ENCODE results near the gene KHSRP. TPM values are rescaled to one million over a fixed set of nuclear protein-coding genes. Genes with fewer than 3 reads are reported as not detected.
A peak's percentile ranks its signal among the peaks of the same experiment; 100 is the strongest.

Gene KHSRP
- total and polyA plus RNA-seq, 8 donors: 173 to 333 (median 265) TPM

DNA sequence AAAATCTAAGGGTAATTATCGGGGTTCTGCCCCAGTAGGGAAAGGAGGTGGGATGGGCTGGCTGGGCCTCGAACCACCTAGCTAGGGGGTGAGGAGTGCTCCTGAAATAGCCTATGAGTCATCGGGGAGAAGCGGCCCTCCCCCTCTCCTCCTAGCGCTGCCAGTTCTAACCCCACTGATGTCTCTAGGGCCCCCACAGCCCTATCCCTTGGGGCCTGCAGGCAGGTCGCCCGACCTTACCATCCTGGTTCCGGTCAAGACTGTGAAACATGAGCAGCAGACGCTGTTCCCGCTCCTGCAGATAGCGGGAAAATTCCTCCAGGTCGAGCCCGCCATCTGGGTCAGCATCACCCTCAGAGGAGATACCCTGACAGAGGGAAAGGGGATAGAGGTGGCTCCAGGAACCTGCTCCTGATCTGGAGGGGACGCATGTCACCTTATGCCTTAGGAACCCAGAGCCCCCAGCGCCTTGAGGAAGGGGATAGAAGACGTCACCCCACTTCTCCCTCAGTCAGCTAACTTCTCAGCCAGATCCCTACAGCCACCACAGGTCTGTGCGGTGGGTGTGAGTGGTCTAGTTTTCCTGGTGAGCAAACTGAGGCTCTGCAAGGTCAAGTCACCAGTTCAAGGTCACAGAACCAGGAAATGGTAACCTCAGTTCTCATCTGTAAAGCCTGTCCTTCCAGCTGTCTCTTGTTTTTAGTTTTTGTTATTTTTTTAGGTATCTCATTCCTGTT is 33.5 kb upstream of the KHSRP start:
- intact Hi-C loops (cut with DNase I): no loop called here
- Histone ChIP-seq H3K4me3 (peak overlapping the region in 1 of 2 donors; percentile 62), H3K27me3 (peaks cover 0 to 25% of the 10 kb centered on the region in 2 donors), H3K27ac (no peak overlapping the region), H3K4me1 (peaks cover 0 to 18% of the 10 kb centered on the region in 2 donors), H3K9me3 (peaks cover 0 to 17% of the 10 kb centered on the region in 2 donors), H3K36me3 (peaks cover 0 to 25% of the 10 kb centered on the region in 2 donors)
- no peak for ATAC-seq
- TF ChIP-seq, protein P1, sequence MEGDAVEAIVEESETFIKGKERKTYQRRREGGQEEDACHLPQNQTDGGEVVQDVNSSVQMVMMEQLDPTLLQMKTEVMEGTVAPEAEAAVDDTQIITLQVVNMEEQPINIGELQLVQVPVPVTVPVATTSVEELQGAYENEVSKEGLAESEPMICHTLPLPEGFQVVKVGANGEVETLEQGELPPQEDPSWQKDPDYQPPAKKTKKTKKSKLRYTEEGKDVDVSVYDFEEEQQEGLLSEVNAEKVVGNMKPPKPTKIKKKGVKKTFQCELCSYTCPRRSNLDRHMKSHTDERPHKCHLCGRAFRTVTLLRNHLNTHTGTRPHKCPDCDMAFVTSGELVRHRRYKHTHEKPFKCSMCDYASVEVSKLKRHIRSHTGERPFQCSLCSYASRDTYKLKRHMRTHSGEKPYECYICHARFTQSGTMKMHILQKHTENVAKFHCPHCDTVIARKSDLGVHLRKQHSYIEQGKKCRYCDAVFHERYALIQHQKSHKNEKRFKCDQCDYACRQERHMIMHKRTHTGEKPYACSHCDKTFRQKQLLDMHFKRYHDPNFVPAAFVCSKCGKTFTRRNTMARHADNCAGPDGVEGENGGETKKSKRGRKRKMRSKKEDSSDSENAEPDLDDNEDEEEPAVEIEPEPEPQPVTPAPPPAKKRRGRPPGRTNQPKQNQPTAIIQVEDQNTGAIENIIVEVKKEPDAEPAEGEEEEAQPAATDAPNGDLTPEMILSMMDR (IDR thresholded peaks at IDR 0.05): no peak
- no peak for DNase-seq

DNA sequence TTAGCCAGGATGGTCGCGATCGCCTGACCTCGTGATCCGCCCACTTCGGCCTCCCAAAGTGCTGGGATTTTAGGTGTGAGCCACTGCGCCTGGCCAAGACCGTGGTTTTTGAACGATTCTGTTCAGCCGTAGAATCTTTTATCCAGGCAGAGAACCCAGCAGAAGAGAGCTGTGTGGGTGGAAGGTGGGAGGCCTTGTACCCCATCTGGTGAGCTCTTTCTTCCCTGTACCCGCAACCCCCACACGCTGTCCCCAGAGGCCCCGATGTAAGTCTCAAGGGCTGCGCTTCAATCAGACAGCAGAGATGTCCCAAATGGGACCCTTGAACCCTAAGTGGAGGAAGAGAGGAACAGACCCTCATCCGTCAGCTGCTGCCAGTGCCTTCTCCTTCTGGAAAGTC is 31.3 kb upstream of the KHSRP start:
- Histone ChIP-seq H3K27ac (no peak overlapping the region), H3K36me3 (peaks cover 0 to 40% of the 10 kb centered on the region in 2 donors), H3K9me3 (peaks cover 0 to 17% of the 10 kb centered on the region in 2 donors), H3K4me1 (peaks cover 0 to 18% of the 10 kb centered on the region in 2 donors), H3K27me3 (peaks cover 0 to 20% of the 10 kb centered on the region in 2 donors), H3K4me3 (no peak overlapping the region)
- DNase-seq (no peak), ATAC-seq (no peak)
- TF ChIP-seq, protein P1 (IDR thresholded peaks at IDR 0.05): no peak
- intact Hi-C loops (cut with DNase I): no loop called here

DNA sequence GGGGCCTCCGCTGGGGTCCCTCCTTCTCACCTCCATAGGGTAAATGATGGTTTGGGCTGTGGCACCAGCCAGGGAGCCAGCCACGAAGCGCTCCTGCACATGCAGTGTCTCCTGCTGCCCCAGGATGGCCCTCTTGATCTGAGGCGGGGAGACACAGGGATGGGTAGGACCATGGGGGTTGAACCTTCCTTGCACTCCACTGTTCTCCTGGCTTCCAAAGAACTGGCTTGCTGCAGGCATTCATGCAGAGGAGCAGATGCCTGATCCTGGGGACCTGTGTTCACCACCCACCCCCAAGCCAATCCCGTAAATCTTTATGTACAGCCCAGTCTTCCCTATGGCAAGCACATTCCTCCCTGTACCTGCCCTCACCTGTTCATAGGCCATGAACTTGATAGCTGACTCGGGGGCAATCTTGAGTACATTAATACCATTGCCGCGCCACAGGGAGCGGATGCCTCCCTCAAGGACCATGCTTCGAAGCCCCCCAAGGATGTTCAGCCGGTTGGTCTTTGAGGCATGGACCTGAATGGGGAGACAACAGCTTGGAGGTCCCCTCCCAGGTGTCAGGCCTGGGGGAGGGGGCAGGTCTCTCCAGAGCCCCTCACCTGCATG is 29.4 kb upstream of the KHSRP start:
- intact Hi-C loops (cut with DNase I): no loop called here
- DNase-seq: no peak
- Histone ChIP-seq H3K4me3 (no peak overlapping the region), H3K27ac (no peak overlapping the region), H3K27me3 (peaks cover 0 to 11% of the 10 kb centered on the region in 2 donors), H3K4me1 (peaks cover 0 to under 1% of the 10 kb centered on the region in 2 donors), H3K36me3 (peaks cover 0 to 40% of the 10 kb centered on the region in 2 donors), H3K9me3 (peaks cover 0 to 17% of the 10 kb centered on the region in 2 donors)
- TF ChIP-seq, protein P1 (IDR thresholded peaks at IDR 0.05): no peak
- no peak for ATAC-seq

DNA sequence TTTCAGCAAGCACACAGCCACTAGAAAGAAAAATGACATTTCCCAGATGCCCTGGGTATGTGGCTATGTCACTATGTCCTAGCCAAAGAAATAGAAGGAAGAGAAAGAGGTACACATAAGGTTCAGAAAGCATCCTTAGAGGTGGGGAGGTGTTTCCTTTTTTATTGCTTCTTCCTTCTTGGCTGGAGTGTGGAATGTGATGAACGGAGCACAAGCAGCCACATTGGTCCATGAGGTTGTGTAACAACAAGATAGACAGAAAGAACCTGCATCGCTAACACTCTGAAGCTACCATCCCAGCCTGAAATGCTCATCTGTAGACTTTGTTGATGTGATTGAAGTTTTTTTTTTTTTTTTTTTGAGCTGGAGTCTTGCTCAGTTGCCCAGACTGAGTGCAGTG is 28.3 kb upstream of the KHSRP start:
- H3K4me1 ChIP-seq: no peaks in the 10 kb centered on the region
- DNase-seq (no peak), ATAC-seq (no peak)
- H3K9me3 ChIP-seq: peaks cover 0 to 17% of the 10 kb centered on the region in 2 donors
- TF ChIP-seq, protein P1 (IDR thresholded peaks at IDR 0.05): no peak
- no peak overlapping the region for H3K27ac ChIP-seq
- intact Hi-C loops (cut with DNase I): no loop called here
- H3K36me3 ChIP-seq: peaks cover 0 to 40% of the 10 kb centered on the region in 2 donors
- H3K4me3 ChIP-seq: no peak overlapping the region
- peaks cover 0 to 2% of the 10 kb centered on the region in 2 donors for H3K27me3 ChIP-seq

DNA sequence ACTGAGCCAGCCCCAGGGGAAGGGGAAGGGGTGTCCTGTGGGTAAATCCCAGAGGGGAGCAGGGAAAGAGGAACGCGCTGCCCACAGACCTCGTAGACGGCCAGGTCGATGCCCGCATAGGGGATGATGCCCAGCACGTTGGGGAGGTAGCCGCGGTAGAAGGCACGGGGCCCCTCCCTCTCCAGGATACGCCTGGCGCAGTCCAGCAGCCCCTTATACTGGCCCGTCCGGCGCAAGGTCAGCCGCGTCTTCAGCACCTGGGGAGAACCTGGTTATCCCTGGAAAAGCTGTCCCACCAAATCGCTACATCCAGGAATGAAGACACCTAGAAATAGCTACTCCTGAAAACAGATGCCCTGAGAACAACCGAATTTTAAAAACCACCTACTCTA is 27.6 kb upstream of the KHSRP start:
- Histone ChIP-seq H3K27ac (no peak overlapping the region), H3K4me1 (no peaks in the 10 kb centered on the region), H3K27me3 (no peaks in the 10 kb centered on the region), H3K4me3 (no peak overlapping the region), H3K36me3 (peaks cover 0 to 40% of the 10 kb centered on the region in 2 donors), H3K9me3 (peaks cover 0 to 17% of the 10 kb centered on the region in 2 donors)
- intact Hi-C loops (cut with DNase I): no loop called here
- no peak for ATAC-seq
- TF ChIP-seq, protein P1 (IDR thresholded peaks at IDR 0.05): no peak
- DNase-seq: no peak
